B cell (primary cell): ENCODE results near the gene SPIRE1. TPM values are rescaled to one million over a fixed set of nuclear protein-coding genes. Genes with fewer than 3 reads are reported as not detected.

Source experiments
- ATAC-seq: fragments of 200-7000 bp; cut with Tn5 transposase; one replicate; pipeline ENCODE4 v1.10.0; 2021; ENCODE audit warnings: low read depth, mild to moderate bottlenecking, moderate number of reproducible peaks, moderate library complexity
- CTCF ChIA-PET: fragments of 350-600 bp; sonication (Branson Sonifier 250); formaldehyde crosslinking; loops from one replicate; lab custom pipeline; 2021; ENCODE audit warnings: antibody characterized with exemption, inconsistent platforms; lab: Charles Lee
- POLR2A ChIA-PET: fragments of 350-600 bp; sonication (Branson Sonifier 250); formaldehyde crosslinking; loops from one replicate; lab custom pipeline; 2021; ENCODE audit warnings: antibody characterized with exemption; lab: Charles Lee
- DNase-seq: peaks from one replicate; pipeline ENCODE4 v3.0.0; 2013
- H2AFZ ChIP-seq: 2 replicates; pipeline ENCODE4 v1.6.1; 2012; ENCODE audit warnings: mild to moderate bottlenecking, low read depth, low read length; ENCODE audit not compliant: insufficient read depth, poor library complexity, severe bottlenecking
- H3K27ac ChIP-seq, 2 donors: 1 replicate in 1 of 2; 2 replicates in 1 of 2; pipeline ENCODE4 v1.5.1; 2012 to 2013; ENCODE audit warnings: low read length in 2 of 2, mild to moderate bottlenecking in 2 of 2, moderate library complexity in 1 of 2
- H3K27me3 ChIP-seq, 4 experiments: fragments of 200-600 bp in 1 of 4; sonication (generic) in 1 of 4; replicated peaks in 1 of 4; 1 replicate in 2 of 4; 2 replicates in 2 of 4; pipeline versions ENCODE4 v1.6.1 to v1.7.0; 2013 to 2016; ENCODE audit warnings: low read length in 3 of 4, mild to moderate bottlenecking in 2 of 4, mixed read lengths in 1 of 4, moderate library complexity in 1 of 4; ENCODE audit not compliant: insufficient read depth in 4 of 4, control insufficient read depth in 3 of 4; ENCODE audit errors: control extremely low read depth in 1 of 4
- H3K36me3 ChIP-seq, 2 experiments: replicated peaks in 1 of 2; 1 replicate in 1 of 2; 2 replicates in 1 of 2; pipeline versions ENCODE4 v1.6.1 to v1.7.1; 2013; ENCODE audit warnings: low read length in 1 of 2; ENCODE audit not compliant: insufficient read depth in 2 of 2, control insufficient read depth in 1 of 2; ENCODE audit errors: control extremely low read depth in 1 of 2, extremely low read depth in 1 of 2
- H3K4me1 ChIP-seq, 2 donors: fragments of 200-600 bp in 1 of 2; sonication (generic) in 1 of 2; 1 replicate in 1 of 2; 2 replicates in 1 of 2; pipeline versions ENCODE4 v1.5.1 to v1.6.1; 2013 to 2017; ENCODE audit warnings: low read length in 2 of 2; ENCODE audit not compliant: control insufficient read depth in 2 of 2, insufficient read depth in 2 of 2
- H3K4me2 ChIP-seq: replicated peaks from 2 replicates; pipeline ENCODE3; 2012; ENCODE audit warnings: mild to moderate bottlenecking, low read depth, low read length; ENCODE audit not compliant: poor library complexity, severe bottlenecking
- H3K4me3 ChIP-seq, 5 experiments: fragments of 200-600 bp in 1 of 5; sonication (generic) in 1 of 5; 1 replicate in 3 of 5; 2 replicates in 2 of 5; pipeline versions ENCODE4 v1.5.1 to v1.7.0; 2011 to 2016; ENCODE audit warnings: low read length in 4 of 5, mild to moderate bottlenecking in 4 of 5, low read depth in 2 of 5, control low read depth in 1 of 5, moderate library complexity in 1 of 5; ENCODE audit not compliant: insufficient read depth in 1 of 5; ENCODE audit errors: control extremely low read depth in 1 of 5, extremely low read depth in 1 of 5
- H3K79me2 ChIP-seq: fragments of 200-600 bp; sonication (generic); one replicate; pipeline ENCODE4 v1.6.0; 2016; ENCODE audit warnings: low read length; ENCODE audit not compliant: control insufficient read depth, insufficient read depth
- H3K9ac ChIP-seq: fragments of 200-600 bp; sonication (generic); 2 replicates; pipeline ENCODE4 v1.6.1; 2017; ENCODE audit warnings: mild to moderate bottlenecking, low read length, moderate library complexity
- H3K9me3 ChIP-seq, 3 donors: one replicate each; pipeline versions ENCODE4 v1.6.1 to v1.7.1; 2013; ENCODE audit warnings: low read length in 2 of 3; ENCODE audit not compliant: control insufficient read depth in 2 of 3, insufficient read depth in 1 of 3; ENCODE audit errors: control extremely low read depth in 1 of 3
- H4K20me1 ChIP-seq: 2 replicates; pipeline ENCODE4 v1.6.0; 2012; ENCODE audit warnings: mild to moderate bottlenecking, low read length; ENCODE audit not compliant: insufficient read depth, control insufficient read depth, poor library complexity, severe bottlenecking
- H3K27ac Mint-ChIP-seq: one replicate; pipeline ENCODE4 v1.8.0; 2021; ENCODE audit warnings: mixed read lengths
- H3K27me3 Mint-ChIP-seq: one replicate; pipeline ENCODE4 v1.8.0; 2021; ENCODE audit warnings: mixed read lengths
- H3K4me1 Mint-ChIP-seq: one replicate; pipeline ENCODE4 v1.8.0; 2021; ENCODE audit warnings: mixed read lengths
- H3K4me3 Mint-ChIP-seq: one replicate; pipeline ENCODE4 v1.8.0; 2021; ENCODE audit warnings: mixed read lengths
- H3K9me3 Mint-ChIP-seq: one replicate; pipeline ENCODE4 v1.8.0; 2022; ENCODE audit warnings: mixed read lengths; ENCODE audit not compliant: insufficient read depth
- CTCF ChIP-seq: fragments of 200-600 bp; IDR thresholded peaks from one replicate; pipeline ENCODE4 v1.8.0; 2022; ENCODE audit warnings: antibody characterized with exemption, mild to moderate bottlenecking
- EZH2 ChIP-seq: IDR thresholded peaks from 2 replicates; pipeline ENCODE4 v1.6.1; 2012; ENCODE audit warnings: borderline replicate concordance, low read depth, mild to moderate bottlenecking, moderate library complexity, low read length; ENCODE audit not compliant: insufficient read depth, poor library complexity, severe bottlenecking
- WGBS: methylation state at CpG from one replicate; pipeline ENCODE4 v1.1.5; 2013; ENCODE audit warnings: missing lambda C conversion rate; ENCODE audit not compliant: insufficient coverage; 5-methylcytosine and 5-hydroxymethylcytosine counted together
- intact Hi-C: fragments of 100-400 bp; cut with micrococcal nuclease; formaldehyde crosslinking; loops from one replicate; pipeline ENCODE4 v1.10.0; 2022
- polyA plus RNA-seq: library from polyadenylated mRNA; depleted of rRNA; stranded (reverse); fragments of >200 nt; gene quantifications from 2 replicates; pipeline ENCODE4 v1.2.3, GENCODE V29; 2012
- total RNA-seq, 2 donors: library from RNA; stranded (reverse); fragments of 120-200 nt in 1 of 2; gene quantifications; 1 replicate in 1 of 2; 2 replicates in 1 of 2; pipeline versions ENCODE4 v1.2.3 to v1.2.4, GENCODE V29; 2013 to 2022

Gene SPIRE1
- total and polyA plus RNA-seq, 2 donors (not counting 1 experiment from before 2014, with no cell fraction given) = 0.22 to 4.0 TPM

- no peak overlapping the region for H2AFZ ChIP-seq
- no peaks in the 10 kb centered on the region for H3K27me3 ChIP-seq
- H3K36me3 ChIP-seq = no peaks in the 10 kb centered on the region
- 70% methylated on average over 2 of the region's 2 CpGs for WGBS
- ChIA-PET CTCF (no interaction called here), POLR2A (no interaction called here)
- DNase-seq (no peak), ATAC-seq (no peak)
- no peak overlapping the region for H3K4me2 ChIP-seq
- Mint-ChIP-seq H3K4me3 (no peak overlapping the region), H3K9me3 (peaks cover 10% of the 10 kb centered on the region), H3K27ac (no peak overlapping the region), H3K27me3 (peaks cover 11% of the 10 kb centered on the region), H3K4me1 (peaks cover 2% of the 10 kb centered on the region)
- H3K9me3 ChIP-seq = peaks cover 0 to 24% (median 0%) of the 10 kb centered on the region in 3 donors
- no peaks in the 10 kb centered on the region for H3K79me2 ChIP-seq
- no peak overlapping the region for H3K9ac ChIP-seq
- H3K4me1 ChIP-seq = no peaks in the 10 kb centered on the region
- TF ChIP-seq EZH2 = no peak
- no peak for TF ChIP-seq CTCF
- H3K4me3 ChIP-seq = no peak overlapping the region
- intact Hi-C loops = no loop called here
- H4K20me1 ChIP-seq = no peaks in the 10 kb centered on the region
- no peak overlapping the region for H3K27ac ChIP-seq
Measured at GRCh38 chr18:12554796-12555388, 103.0 kb downstream of the SPIRE1 start.

- Mint-ChIP-seq H3K27me3 (peaks cover 12% of the 10 kb centered on the region), H3K4me1 (peaks cover 2% of the 10 kb centered on the region), H3K27ac (no peak overlapping the region), H3K9me3 (peaks cover 7% of the 10 kb centered on the region), H3K4me3 (no peak overlapping the region)
- Histone ChIP-seq H3K36me3 (no peaks in the 10 kb centered on the region), H3K4me1 (no peaks in the 10 kb centered on the region), H3K9me3 (peaks cover 0 to 14% (median 0%) of the 10 kb centered on the region in 3 donors), H3K9ac (no peak overlapping the region), H3K27me3 (no peaks in the 10 kb centered on the region), H3K79me2 (no peaks in the 10 kb centered on the region), H3K4me2 (no peak overlapping the region), H4K20me1 (no peaks in the 10 kb centered on the region), H3K4me3 (no peak overlapping the region), H2AFZ (no peak overlapping the region), H3K27ac (no peak overlapping the region)
- DNase-seq (no peak), ATAC-seq (no peak)
- WGBS = 93% methylated on average over 4 of the region's 4 CpGs
- TF ChIP-seq EZH2 (no peak), CTCF (no peak)
- CTCF ChIA-PET = no interaction called here
- intact Hi-C loops = no loop called here
- POLR2A ChIA-PET = no interaction called here
Measured at GRCh38 chr18:12552879-12553242, 105.0 kb downstream of the SPIRE1 start.
